GM23248 (cell line): ENCODE data around the gene RAI14.

ENCODE experiments used
- EZH2 ChIP-seq: fragments of 200-600 bp; sonication (generic); IDR thresholded peaks from 2 replicates; pipeline ENCODE4 v1.6.1; 2018; ENCODE audit warnings: antibody characterized with exemption, mild to moderate bottlenecking; ENCODE audit not compliant: insufficient read depth, poor library complexity, severe bottlenecking
- EZH2phosphoT487 ChIP-seq: fragments of 200-600 bp; sonication (generic); IDR thresholded peaks from 2 replicates; pipeline ENCODE4 v1.6.1; 2018; ENCODE audit warnings: antibody characterized with exemption, moderate library complexity, mild to moderate bottlenecking, low read depth; ENCODE audit not compliant: insufficient read depth

GRCh38 chr5:34827588-34828506 is 171.7 kb downstream of the RAI14 start:
- no peak for TF ChIP-seq EZH2
- TF ChIP-seq EZH2phosphoT487, result no peak
